GM15510 (cell line): ENCODE data around the gene PPA1.

ENCODE experiments used
- POLR2A ChIP-seq: IDR thresholded peaks from 3 replicates; pipeline ENCODE4 v1.6.1; 2011; ENCODE audit warnings: borderline replicate concordance; ENCODE audit not compliant: insufficient read length; ENCODE audit errors: extremely low read depth

PPA1 gene

DNA sequence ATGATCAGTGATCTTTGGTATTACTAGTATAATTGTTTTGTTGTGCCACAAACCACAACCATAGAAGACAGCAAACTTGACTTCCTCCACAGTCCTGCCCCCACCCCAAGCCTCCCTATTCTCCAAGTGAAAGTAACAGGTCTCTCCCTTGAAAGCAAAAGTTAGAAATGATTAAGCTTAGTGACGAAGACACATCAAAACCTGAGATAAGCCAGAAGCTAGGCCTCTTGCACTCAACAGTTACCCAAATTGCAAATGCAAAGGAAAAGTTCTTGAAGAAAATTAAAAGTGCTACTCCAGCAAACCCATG is 70.4 kb downstream of the PPA1 start:
- TF ChIP-seq POLR2A = no peak

DNA sequence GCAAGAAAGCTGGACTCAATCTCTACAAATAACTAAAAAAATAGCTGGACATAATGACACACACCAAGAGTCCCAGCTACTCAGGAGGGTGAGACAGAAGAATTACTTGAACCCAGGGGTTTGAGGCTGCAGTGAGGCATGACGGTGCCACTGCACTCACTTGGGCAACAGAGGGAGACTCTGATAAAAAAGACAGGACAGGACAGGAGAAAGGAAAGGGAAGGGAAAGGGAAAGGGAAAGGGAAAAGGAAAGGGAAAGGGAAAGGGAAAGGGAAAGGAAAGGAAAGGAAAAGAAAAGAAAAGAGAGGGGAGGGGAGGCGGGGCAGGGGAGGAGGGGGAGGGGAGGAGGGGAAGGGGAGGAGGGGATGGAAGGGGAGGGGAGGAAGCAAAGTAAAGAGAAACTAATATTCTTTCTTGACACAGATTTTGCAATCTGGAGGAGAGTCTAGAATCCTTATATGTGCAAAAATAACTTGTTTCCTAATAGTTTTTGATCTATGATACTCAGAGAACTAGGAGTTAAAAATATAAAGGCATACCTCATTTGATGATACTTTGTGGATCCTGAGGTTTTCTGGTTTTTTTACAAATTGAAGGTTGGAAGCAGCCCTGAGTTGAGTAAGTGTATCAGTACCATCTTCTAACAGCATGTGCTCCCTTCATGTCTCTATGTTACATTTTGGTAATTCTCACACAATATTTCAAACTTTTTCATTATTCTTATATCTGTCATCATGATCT is 70.9 kb downstream of the PPA1 start:
- no peak for TF ChIP-seq POLR2A

DNA sequence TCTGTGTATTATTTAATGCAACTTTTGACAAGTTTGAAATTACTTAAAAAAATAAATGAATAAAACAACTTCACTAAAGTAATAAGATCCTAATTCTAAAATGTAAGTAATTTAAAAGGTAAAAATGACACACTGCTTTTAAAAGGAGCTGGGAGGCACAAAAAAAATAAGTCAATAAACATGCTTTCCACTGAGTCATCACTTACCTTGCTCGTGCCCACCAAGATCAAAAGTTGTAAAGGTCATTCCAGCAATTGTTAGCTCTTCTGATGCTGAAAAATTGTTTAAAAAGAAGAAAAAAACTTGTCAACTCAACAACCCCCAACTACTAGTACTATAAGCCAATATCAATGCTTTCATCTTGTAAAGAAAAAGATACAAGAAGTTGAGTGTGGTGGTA is 72.4 kb downstream of the PPA1 start:
- TF ChIP-seq POLR2A = no peak

DNA sequence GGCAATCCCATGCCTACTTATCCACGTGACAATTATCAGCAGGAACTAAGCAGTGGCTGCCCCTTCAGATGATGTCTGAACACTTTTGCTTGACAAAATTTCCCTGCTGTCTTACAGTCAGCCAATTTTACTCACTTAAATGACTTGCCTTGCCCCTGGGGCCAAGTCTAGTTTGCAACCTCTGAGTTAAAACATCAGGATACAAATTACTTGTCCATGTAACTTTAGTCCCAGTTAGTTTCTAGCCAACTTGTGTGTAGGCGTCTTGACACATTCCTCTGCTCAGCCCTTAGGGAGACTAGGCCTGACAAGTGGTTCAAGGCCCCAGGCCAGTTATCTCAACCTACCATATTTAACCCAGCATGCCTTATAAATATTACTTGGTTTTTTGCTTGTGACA is 75.1 kb downstream of the PPA1 start:
- TF ChIP-seq POLR2A = no peak

DNA sequence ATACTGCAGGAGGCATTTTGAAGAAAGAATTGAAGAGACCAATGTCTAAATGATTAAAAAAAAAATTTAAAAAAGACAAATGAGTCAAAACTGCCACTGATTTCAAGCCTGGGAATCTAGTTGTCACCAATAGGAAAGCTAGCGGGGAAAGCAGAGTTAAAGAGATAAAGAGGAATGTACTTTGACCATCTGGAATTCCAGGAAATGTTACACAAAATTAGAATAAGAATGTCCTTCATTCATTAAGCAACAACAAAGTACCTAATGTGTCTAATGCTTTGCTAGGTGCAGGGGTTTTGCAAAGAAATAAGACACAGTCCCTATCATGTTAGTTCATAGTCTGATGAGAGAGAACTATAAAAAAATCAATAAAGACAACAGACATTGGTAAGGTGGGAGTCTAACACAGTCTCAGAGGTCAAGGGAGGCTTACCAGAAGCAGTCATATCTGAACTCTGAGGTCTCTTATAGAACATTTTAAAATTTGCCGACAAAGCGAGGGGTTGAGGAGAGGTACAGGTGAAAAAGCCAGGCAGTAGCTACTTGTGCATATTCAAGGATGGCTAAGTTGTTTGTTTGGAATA is 77.9 kb downstream of the PPA1 start:
- TF ChIP-seq POLR2A = no peak
